HG03439 (cell line): ENCODE results near the gene ADSS1.

Experiments
- ATAC-seq: cut with Tn5 transposase; IDR thresholded peaks from one replicate; pipeline ENCODE4 v1.9.1; 2021; ENCODE audit warnings: mild to moderate bottlenecking, moderate library complexity; ENCODE audit not compliant: unreplicated experiment

Gene ADSS1

GRCh38 chr14:104791425-104791824 lies 67.4 kb downstream of the ADSS1 start:
- ATAC-seq = no peak

DNA sequence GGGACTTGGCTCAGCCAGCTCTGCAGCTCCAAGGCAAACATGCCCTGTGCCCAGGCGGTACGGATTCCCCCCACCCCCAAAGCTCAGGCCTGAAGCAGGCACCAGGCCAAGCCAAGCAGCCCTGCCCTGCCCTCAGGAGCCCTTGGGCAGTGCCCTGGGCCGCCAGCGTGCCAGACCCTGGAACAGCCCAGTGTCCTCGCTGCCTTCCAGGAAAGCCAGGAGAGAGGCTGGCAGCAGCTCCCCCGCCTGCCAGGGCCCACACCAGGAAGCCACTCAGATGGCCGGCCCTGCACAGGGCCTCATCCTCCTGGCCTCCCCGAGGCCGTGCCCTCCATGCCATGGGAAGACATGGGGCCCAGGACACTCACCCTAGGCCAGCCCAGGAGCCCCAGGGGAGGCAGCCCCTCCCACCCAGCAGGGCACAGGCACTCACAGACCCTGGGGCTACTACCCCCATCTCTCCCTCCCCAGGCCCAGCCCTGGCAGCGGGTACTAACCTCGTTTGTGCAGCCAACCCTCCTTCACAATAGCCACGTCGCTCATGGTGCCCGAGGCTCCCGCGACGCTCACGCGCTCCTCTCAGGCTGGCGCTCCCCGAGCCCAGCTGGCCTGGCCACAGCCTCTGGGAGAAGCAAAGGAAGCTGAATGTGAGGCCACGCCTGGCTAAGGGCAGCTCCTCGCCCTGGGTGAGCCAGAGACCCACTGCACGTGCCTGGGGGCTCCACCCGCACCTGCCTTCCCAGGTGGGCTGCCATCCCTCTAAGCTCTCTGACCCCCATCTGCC lies 68.3 kb downstream of the ADSS1 start:
- ATAC-seq = no peak

- ATAC-seq = no peak
These were observed 69.1 kb downstream of the ADSS1 start for GRCh38 chr14:104792945-104793702.

DNA sequence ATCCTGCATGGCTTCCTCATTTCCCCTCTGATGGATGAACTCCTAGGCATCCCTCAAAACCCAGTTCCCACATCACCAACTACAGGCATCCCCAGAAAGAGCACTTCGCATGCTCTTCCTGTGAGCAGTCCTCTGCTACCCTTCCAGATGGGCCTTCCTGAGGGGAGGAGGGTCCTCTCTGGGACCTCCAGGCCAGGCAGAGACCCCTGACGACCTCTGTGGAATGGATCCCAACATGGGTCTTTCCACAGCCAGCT lies 69.6 kb downstream of the ADSS1 start:
- ATAC-seq = no peak

DNA sequence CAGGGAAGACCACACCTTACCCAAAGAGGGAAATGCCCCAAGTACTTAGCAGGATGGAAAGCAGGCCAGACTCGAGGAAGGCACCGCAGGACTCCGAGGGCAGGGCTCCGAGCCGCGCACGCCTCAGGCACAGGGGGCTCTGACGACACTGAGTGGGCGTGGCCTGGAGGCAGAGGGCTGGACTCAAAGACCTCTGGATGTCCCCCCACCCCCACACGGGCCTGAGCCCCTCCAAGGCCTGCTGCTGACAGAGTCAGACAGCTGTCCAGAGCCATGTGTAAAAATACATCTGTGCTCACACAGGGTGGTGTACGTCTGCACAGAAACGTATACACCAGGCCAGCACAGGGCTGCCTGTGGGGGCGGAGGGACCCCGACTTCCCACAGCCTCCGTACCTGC lies 70.1 kb downstream of the ADSS1 start:
- no peak for ATAC-seq

- no peak for ATAC-seq
These were observed 70.6 kb downstream of the ADSS1 start for GRCh38 chr14:104794631-104794992.

GRCh38 chr14:104794993-104795780 lies 71.2 kb downstream of the ADSS1 start, which contains the start of gene AKT1:
TSS of gene AKT1 (minus strand) at chr14:104795748. CDS start at chr14:104792643, 3,105 bp downstream.
- ATAC-seq = no peak

GRCh38 chr14:104795781-104796686 lies 72.0 kb downstream of the ADSS1 start:
- no peak for ATAC-seq

- no peak for ATAC-seq
These were observed 72.7 kb downstream of the ADSS1 start for GRCh38 chr14:104796687-104797081.
